ENCODE measurements around the gene C2orf15. TPM values are rescaled to one million over a fixed set of nuclear protein-coding genes. Genes with fewer than 3 reads are reported as not detected.
"Not testable (repeated sequence)": the region's sequence is repeated elsewhere in the genome, so short reads cannot be mapped to it uniquely, and the experiment has no call there.

C2orf15 gene
- total and polyA plus RNA-seq, 9 of the 15 experiments (the other 6 are each of a cell fraction or from before 2014, with no cell fraction given): 0.04 to 0.27 (median 0.15) TPM; not detected in 1

DNA sequence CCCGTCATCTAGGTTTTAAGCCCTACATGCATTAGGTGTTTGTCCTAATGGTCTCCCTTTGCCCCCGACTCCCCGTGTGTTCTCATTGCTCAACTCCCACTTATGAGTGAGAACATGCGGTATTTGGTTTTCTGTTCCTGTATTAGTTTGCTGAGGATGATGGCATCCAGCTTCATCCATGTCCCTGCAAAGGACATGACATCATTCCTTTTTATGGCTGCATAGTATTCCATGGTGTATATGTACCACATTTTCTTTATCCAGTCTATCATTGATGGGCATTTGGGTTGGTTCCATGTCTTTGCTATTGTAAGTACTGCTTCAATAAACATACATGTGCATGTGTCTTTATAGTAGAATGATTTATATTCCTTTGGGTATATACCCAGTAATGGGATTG is 50.9 kb downstream of the C2orf15 start:
- H3K27me3 ChIP-seq (ENCODE audit: control insufficient read depth in 2 of 2, insufficient read depth in 2 of 2, low read length in 2 of 2); H3K27ac ChIP-seq (ENCODE audit: extremely low read depth, low read depth, low read length); POLR2A ChIA-PET; H2AFZ ChIP-seq (ENCODE audit: low read depth, low read length); H3K4me2 ChIP-seq (ENCODE audit: insufficient read depth, low read length); H3K4me3 ChIP-seq; H3K9ac ChIP-seq (ENCODE audit: insufficient read depth in 1 of 2, low read depth in 2 of 2, low read length in 2 of 2); CTCF ChIA-PET (ENCODE audit: low intra/inter-chr PET ratio); FAIRE-seq; DNase-seq (ENCODE audit: extremely low read depth in 1 of 4, low spot score in 3 of 4); BruUV-seq (replicated peaks); H3K9me1 ChIP-seq (ENCODE audit: control insufficient read depth, insufficient read depth, low read length); intact Hi-C loops (cut with micrococcal nuclease); ATAC-seq; H3K9me3 ChIP-seq (replicated peaks; ENCODE audit: control insufficient read depth, insufficient read depth, low read depth, low read length); H4K20me1 ChIP-seq (replicated peaks; ENCODE audit: control insufficient read depth, insufficient read depth, low read length); in situ Hi-C loops (cut with MboI); H3K4me1 ChIP-seq (replicated peaks in 1 of 2; ENCODE audit: control insufficient read depth in 2 of 2, insufficient read depth in 2 of 2, low read length in 2 of 2): not testable (repeated sequence)
- peaks cover 86% of the 10 kb centered on the region for H3K36me3 ChIP-seq (ENCODE audit: control insufficient read depth, insufficient read depth, low read length)
- peaks cover 31% of the 10 kb centered on the region for H3K79me2 ChIP-seq (ENCODE audit: control insufficient read depth, insufficient read depth, low read length)
- peak; percentile 68 for TF ChIP-seq ZNF146 (CRISPR knock-in tag; IDR thresholded peaks at IDR 0.05; ENCODE audit: unreplicated experiment)
- 93% methylated on average over 4 of the region's 4 CpGs for WGBS (ENCODE audit: insufficient coverage, low coverage, missing lambda C conversion rate)

DNA sequence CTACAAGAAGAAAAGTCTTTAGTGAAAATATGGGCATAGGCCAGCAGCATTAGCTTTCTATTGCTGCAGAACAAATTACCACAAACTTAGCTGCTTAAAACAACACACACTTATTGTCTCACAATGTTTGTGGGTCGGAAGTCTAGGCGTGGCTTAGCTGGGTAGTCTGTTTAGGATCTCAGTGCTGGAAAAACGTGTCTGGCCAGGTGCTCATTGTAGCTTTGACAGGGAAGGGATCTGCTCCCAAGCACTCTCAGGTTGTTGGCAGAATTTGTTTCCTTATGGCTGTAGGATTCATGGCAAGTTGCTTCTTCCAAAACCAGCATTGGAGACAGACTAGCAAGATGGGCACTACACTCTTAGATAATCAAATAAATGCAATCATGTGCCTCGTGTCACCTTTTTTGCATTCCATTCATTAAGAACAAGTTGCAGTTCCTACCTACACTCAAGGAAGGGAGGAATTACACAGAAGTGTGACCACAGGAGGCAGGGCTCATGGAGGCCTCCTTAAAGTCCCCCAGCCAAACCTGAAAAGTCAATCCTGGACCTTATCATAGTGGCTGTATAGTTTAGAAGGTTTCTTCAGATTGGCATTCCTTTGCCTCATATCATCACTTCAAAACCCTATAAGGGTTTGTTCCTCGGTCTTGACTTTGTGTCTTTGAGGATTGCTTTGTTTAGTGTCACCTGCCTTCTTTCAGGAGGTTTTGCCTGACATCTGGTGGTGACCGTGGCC is 56.8 kb downstream of the C2orf15 start:
- Histone ChIP-seq H3K27ac (ENCODE audit: extremely low read depth, low read depth, low read length) (no peak overlapping the region), H3K9me3 (replicated peaks; ENCODE audit: control insufficient read depth, insufficient read depth, low read depth, low read length) (no peaks in the 10 kb centered on the region), H3K4me2 (ENCODE audit: insufficient read depth, low read length) (no peak overlapping the region), H2AFZ (ENCODE audit: low read depth, low read length) (no peak overlapping the region), H3K79me2 (ENCODE audit: control insufficient read depth, insufficient read depth, low read length) (0 out of 3 replicates have a peak, but pooled peaks cover 2% of the 10 kb centered on the region), H3K4me3 (no peak overlapping the region), H3K9me1 (ENCODE audit: control insufficient read depth, insufficient read depth, low read length) (no peaks in the 10 kb centered on the region), H3K36me3 (ENCODE audit: control insufficient read depth, insufficient read depth, low read length) (peaks cover 54% of the 10 kb centered on the region; the same call in 2 of the 3 replicates), H4K20me1 (replicated peaks; ENCODE audit: control insufficient read depth, insufficient read depth, low read length) (no peaks in the 10 kb centered on the region), H3K9ac (ENCODE audit: insufficient read depth in 1 of 2, low read depth in 2 of 2, low read length in 2 of 2) (no peak overlapping the region), H3K4me1 (replicated peaks in 1 of 2; ENCODE audit: control insufficient read depth in 2 of 2, insufficient read depth in 2 of 2, low read length in 2 of 2) (no peaks in the 10 kb centered on the region), H3K27me3 (ENCODE audit: control insufficient read depth in 2 of 2, insufficient read depth in 2 of 2, low read length in 2 of 2) (no peaks in the 10 kb centered on the region)
- intact Hi-C loops (cut with micrococcal nuclease) (no loop called here), in situ Hi-C loops (cut with MboI) (no loop called here)
- DNase-seq (ENCODE audit: extremely low read depth in 1 of 4, low spot score in 3 of 4) (no peak), ATAC-seq (peak; percentile 48), FAIRE-seq (peak; percentile 70)
- WGBS (ENCODE audit: insufficient coverage, low coverage, missing lambda C conversion rate): 82% methylated on average over 6 of the region's 6 CpGs
- no TSS peak for BruUV-seq (replicated peaks)
- ChIA-PET CTCF (ENCODE audit: low intra/inter-chr PET ratio) (no interaction called here), POLR2A (no interaction called here)
- TF ChIP-seq HDAC6 (IDR thresholded peaks at IDR 0.05; ENCODE audit: low read depth, low read length) (no peak), HNRNPUL1 (IDR thresholded peaks at IDR 0.05; ENCODE audit: low read length) (no peak), POLR2A (conservative IDR thresholded peaks at IDR 0.05) (0 out of 2 replicates have a peak, but pooled peaks have one; percentile 30), MEF2A (IDR thresholded peaks at IDR 0.05; ENCODE audit: control insufficient read depth, low read depth, low read length) (no peak), FIP1L1 (IDR thresholded peaks at IDR 0.05; ENCODE audit: low read depth, low read length, poor library complexity, severe bottlenecking) (no peak), MTA2 (IDR thresholded peaks at IDR 0.05; ENCODE audit: low read depth) (no peak)
- TF ChIP-seq, protein P1, sequence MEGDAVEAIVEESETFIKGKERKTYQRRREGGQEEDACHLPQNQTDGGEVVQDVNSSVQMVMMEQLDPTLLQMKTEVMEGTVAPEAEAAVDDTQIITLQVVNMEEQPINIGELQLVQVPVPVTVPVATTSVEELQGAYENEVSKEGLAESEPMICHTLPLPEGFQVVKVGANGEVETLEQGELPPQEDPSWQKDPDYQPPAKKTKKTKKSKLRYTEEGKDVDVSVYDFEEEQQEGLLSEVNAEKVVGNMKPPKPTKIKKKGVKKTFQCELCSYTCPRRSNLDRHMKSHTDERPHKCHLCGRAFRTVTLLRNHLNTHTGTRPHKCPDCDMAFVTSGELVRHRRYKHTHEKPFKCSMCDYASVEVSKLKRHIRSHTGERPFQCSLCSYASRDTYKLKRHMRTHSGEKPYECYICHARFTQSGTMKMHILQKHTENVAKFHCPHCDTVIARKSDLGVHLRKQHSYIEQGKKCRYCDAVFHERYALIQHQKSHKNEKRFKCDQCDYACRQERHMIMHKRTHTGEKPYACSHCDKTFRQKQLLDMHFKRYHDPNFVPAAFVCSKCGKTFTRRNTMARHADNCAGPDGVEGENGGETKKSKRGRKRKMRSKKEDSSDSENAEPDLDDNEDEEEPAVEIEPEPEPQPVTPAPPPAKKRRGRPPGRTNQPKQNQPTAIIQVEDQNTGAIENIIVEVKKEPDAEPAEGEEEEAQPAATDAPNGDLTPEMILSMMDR (IDR thresholded peaks at IDR 0.05 in 2 of 3, conservative IDR thresholded peaks at IDR 0.05 in 1 of 3; ENCODE audit: insufficient read depth in 2 of 3, low read depth in 1 of 3, low read length in 3 of 3): 0 out of 6 replicates have a peak, but pooled peaks of 2 of the 3 experiments have one; percentile 8
